ENCODE measurements around the gene PSTPIP2.
"Not testable (repeated sequence)": the region's sequence is repeated elsewhere in the genome, so short reads cannot be mapped to it uniquely, and the experiment has no call there.

Gene PSTPIP2

GRCh38 chr18:46051731-46052461 is 20.2 kb downstream of the PSTPIP2 start:
- CTCF ChIA-PET = interaction anchor here (0.5 kb wide), 1 partner anchor 69 kb away, joined by 3 read pairs; no protein-coding TSS in a partner anchor
- no peak overlapping the region for H3K27ac ChIP-seq
- DNase-seq (ENCODE audit: low spot score) = no peak
- TF ChIP-seq, protein P1, sequence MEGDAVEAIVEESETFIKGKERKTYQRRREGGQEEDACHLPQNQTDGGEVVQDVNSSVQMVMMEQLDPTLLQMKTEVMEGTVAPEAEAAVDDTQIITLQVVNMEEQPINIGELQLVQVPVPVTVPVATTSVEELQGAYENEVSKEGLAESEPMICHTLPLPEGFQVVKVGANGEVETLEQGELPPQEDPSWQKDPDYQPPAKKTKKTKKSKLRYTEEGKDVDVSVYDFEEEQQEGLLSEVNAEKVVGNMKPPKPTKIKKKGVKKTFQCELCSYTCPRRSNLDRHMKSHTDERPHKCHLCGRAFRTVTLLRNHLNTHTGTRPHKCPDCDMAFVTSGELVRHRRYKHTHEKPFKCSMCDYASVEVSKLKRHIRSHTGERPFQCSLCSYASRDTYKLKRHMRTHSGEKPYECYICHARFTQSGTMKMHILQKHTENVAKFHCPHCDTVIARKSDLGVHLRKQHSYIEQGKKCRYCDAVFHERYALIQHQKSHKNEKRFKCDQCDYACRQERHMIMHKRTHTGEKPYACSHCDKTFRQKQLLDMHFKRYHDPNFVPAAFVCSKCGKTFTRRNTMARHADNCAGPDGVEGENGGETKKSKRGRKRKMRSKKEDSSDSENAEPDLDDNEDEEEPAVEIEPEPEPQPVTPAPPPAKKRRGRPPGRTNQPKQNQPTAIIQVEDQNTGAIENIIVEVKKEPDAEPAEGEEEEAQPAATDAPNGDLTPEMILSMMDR (conservative IDR thresholded peaks at IDR 0.05; ENCODE audit: low read depth) = no peak
- POLR2A ChIA-PET (ENCODE audit: low non-redundant PET) = no interaction called here

- TF ChIP-seq, protein P1 (conservative IDR thresholded peaks at IDR 0.05; ENCODE audit: low read depth) = no peak
- no peak for DNase-seq (ENCODE audit: low spot score)
- H3K27ac ChIP-seq = no peak overlapping the region
- ChIA-PET POLR2A (ENCODE audit: low non-redundant PET) (no interaction called here), CTCF (no interaction called here)
Observed at GRCh38 chr18:46050268-46050667, 21.8 kb downstream of the PSTPIP2 start.

DNA sequence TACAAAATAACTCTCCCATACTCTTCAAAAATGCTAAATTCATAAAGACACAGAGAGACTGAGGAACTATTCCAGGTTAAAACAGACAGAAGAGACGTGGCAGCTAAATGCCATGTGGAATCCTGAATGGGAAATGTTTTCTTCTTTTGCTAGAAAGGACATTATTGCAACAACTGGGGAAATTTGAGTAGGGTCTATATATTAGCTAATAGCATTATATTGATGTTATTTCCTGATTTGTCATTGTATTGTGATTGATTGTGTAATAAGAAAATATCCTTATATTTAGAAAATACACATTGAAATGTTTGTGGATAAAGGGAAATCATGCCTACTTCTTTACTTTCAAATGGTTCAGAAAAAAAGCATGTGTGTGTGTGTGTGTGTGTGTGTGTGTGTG is 23.4 kb downstream of the PSTPIP2 start:
- DNase-seq (ENCODE audit: low spot score) = no peak
- CTCF ChIA-PET = no interaction called here
- TF ChIP-seq, protein P1 (conservative IDR thresholded peaks at IDR 0.05; ENCODE audit: low read depth) = no peak
- no peak overlapping the region for H3K27ac ChIP-seq
- POLR2A ChIA-PET (ENCODE audit: low non-redundant PET) = no interaction called here

DNA sequence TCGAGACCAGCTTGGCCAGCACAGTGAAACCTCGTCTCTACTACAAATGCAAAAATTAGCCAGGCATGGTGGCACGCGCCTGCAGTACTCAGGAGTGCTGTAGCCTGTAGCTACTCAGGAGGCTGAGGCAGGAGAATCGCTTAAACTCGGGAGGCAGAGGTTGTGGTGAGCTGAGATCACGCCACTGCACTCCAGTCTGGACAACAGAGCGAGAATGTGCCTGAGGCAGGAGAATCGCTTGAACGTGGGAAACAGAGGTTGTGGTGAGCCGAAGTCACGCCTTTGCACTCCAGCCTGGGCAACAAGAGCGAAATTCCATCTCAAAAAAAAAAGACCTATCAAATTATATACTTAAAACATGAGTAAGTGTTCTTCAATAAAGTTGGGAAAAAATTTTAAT is 24.7 kb downstream of the PSTPIP2 start:
- H3K27ac ChIP-seq; CTCF ChIA-PET; DNase-seq (ENCODE audit: low spot score); POLR2A ChIA-PET (ENCODE audit: low non-redundant PET): not testable (repeated sequence)

- CTCF ChIA-PET = interaction anchor here (0.6 kb wide), 1 partner anchor 1104 kb away, joined by 3 read pairs; no protein-coding TSS in a partner anchor
- TF ChIP-seq, protein P1 (conservative IDR thresholded peaks at IDR 0.05; ENCODE audit: low read depth) = no peak
Observed at GRCh38 chr18:46046688-46047087, 25.4 kb downstream of the PSTPIP2 start.

GRCh38 chr18:46046126-46046525 is 25.9 kb downstream of the PSTPIP2 start:
- ChIA-PET POLR2A (ENCODE audit: low non-redundant PET) (no interaction called here), CTCF (no interaction called here)
- DNase-seq (ENCODE audit: low spot score) = no peak
- TF ChIP-seq, protein P1 (conservative IDR thresholded peaks at IDR 0.05; ENCODE audit: low read depth) = no peak
- no peak overlapping the region for H3K27ac ChIP-seq

More at GRCh38 chr18:46046688-46047087, 25.4 kb downstream of the PSTPIP2 start:
- DNase-seq (ENCODE audit: low spot score) = no peak
- no peak overlapping the region for H3K27ac ChIP-seq
- POLR2A ChIA-PET (ENCODE audit: low non-redundant PET) = no interaction called here

GRCh38 chr18:46042571-46043123 is 29.4 kb downstream of the PSTPIP2 start:
- DNase-seq (ENCODE audit: low spot score) = peak; percentile 33
- CTCF ChIA-PET = no interaction called here
- POLR2A ChIA-PET (ENCODE audit: low non-redundant PET) = no interaction called here
- no peak overlapping the region for H3K27ac ChIP-seq
- TF ChIP-seq, protein P1 (conservative IDR thresholded peaks at IDR 0.05; ENCODE audit: low read depth) = no peak

Data from RWPE1 (cell line).